ENCODE measurements around the gene SUMF1.

The SUMF1 gene

DNA sequence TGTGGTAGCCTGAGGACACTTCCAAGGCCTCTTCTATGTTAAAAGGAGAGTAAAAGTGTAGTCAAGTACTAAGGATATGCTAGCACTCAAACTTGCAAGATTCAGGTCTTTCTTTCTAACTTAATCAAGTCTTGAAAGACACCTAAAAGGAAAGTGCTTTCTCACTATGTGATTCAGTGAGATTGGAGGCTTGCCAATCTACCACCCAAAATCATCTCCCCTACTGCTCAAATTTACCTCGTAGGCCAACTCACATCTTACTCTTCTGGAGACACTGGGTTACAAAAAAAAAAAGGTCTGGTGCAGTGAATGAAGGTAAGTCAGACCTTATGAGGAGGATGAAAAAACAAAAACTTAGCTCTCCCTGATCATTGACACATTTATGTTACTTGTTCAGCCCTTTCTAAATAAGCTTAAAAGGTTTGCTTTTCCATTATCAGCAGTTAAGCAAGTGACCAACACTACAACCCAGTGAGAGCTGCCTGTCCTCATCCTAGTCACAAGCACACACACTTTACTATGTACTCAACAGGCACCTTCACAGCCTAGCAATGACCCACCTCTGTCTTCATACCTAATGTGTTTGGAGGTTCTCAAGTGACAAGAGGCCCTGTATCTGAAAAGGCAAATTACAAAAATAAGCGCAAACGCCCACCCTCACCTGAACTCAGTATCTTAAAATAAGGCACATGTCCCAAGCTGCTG is 19.6 kb downstream of the SUMF1 start:
- H3K27me3 ChIP-seq (ENCODE audit: control insufficient read depth, insufficient read depth, low read length), result no peaks in the 10 kb centered on the region
- no peak overlapping the region for H3K4me3 ChIP-seq (ENCODE audit: low read depth, low read length)
- no peak overlapping the region for H3K9ac ChIP-seq (ENCODE audit: low read depth, low read length)
- peaks cover 13% of the 10 kb centered on the region for H3K4me1 ChIP-seq (ENCODE audit: control insufficient read depth, insufficient read depth, low read length)
- H3K36me3 ChIP-seq (ENCODE audit: control insufficient read depth, insufficient read depth, low read length), result no peaks in the 10 kb centered on the region
- H3K9me3 ChIP-seq (ENCODE audit: control insufficient read depth, insufficient read depth, low read length), result no peaks in the 10 kb centered on the region

- H3K36me3 ChIP-seq (ENCODE audit: control insufficient read depth, insufficient read depth, low read length), result no peaks in the 10 kb centered on the region
- no peaks in the 10 kb centered on the region for H3K4me1 ChIP-seq (ENCODE audit: control insufficient read depth, insufficient read depth, low read length)
- H3K27me3 ChIP-seq (ENCODE audit: control insufficient read depth, insufficient read depth, low read length), result no peaks in the 10 kb centered on the region
- H3K9me3 ChIP-seq (ENCODE audit: control insufficient read depth, insufficient read depth, low read length), result no peaks in the 10 kb centered on the region
- no peak overlapping the region for H3K9ac ChIP-seq (ENCODE audit: low read depth, low read length)
- no peak overlapping the region for H3K4me3 ChIP-seq (ENCODE audit: low read depth, low read length)
These were observed 26.1 kb downstream of the SUMF1 start for GRCh38 chr3:4440951-4441350.

DNA sequence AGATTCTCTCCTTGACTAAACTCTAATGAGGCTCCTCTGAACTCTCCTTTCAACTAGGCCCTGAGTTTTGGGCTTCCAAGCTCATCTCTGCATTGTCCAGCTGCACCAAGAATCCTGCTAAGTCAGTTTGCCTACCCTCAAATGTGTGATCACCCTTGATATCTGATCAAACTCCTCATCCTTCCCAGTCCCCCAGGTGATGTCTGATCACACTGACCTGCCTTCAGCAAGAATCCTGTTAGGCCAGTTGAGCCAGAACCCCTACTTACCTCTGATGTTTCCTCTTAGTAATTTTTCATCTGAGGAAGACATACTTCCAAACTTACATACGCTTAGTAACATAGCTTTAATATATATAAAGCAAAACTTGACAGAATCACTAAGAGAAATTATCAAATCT is 28.8 kb downstream of the SUMF1 start:
- H3K9ac ChIP-seq (ENCODE audit: low read depth, low read length), result no peak overlapping the region
- H3K36me3 ChIP-seq (ENCODE audit: control insufficient read depth, insufficient read depth, low read length), result no peaks in the 10 kb centered on the region
- H3K27me3 ChIP-seq (ENCODE audit: control insufficient read depth, insufficient read depth, low read length), result no peaks in the 10 kb centered on the region
- H3K9me3 ChIP-seq (ENCODE audit: control insufficient read depth, insufficient read depth, low read length), result no peaks in the 10 kb centered on the region
- no peaks in the 10 kb centered on the region for H3K4me1 ChIP-seq (ENCODE audit: control insufficient read depth, insufficient read depth, low read length)
- H3K4me3 ChIP-seq (ENCODE audit: low read depth, low read length), result no peak overlapping the region

DNA sequence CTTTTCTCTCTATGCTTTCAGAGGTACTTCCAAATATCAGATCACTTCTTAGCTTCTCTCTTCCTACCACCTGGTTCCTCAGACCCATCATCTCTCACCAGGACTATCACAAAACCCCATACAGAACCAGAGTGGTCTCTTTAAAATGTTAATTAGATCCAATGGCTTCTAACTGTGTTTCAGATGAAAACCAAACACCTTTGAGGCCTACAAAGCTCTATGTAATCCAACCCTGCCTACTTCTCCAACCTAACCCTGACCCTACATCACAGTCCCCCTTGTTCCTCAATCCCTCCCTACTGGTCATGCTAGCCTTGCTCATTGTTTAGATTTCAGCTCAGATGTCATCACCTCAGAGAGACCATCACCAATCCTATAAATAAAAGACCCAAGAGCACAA is 34.8 kb downstream of the SUMF1 start:
- H3K27me3 ChIP-seq (ENCODE audit: control insufficient read depth, insufficient read depth, low read length), result no peaks in the 10 kb centered on the region
- H3K36me3 ChIP-seq (ENCODE audit: control insufficient read depth, insufficient read depth, low read length), result no peaks in the 10 kb centered on the region
- H3K4me3 ChIP-seq (ENCODE audit: low read depth, low read length), result no peak overlapping the region
- no peak overlapping the region for H3K9ac ChIP-seq (ENCODE audit: low read depth, low read length)
- H3K9me3 ChIP-seq (ENCODE audit: control insufficient read depth, insufficient read depth, low read length), result no peaks in the 10 kb centered on the region
- H3K4me1 ChIP-seq (ENCODE audit: control insufficient read depth, insufficient read depth, low read length), result peaks cover 3% of the 10 kb centered on the region

DNA sequence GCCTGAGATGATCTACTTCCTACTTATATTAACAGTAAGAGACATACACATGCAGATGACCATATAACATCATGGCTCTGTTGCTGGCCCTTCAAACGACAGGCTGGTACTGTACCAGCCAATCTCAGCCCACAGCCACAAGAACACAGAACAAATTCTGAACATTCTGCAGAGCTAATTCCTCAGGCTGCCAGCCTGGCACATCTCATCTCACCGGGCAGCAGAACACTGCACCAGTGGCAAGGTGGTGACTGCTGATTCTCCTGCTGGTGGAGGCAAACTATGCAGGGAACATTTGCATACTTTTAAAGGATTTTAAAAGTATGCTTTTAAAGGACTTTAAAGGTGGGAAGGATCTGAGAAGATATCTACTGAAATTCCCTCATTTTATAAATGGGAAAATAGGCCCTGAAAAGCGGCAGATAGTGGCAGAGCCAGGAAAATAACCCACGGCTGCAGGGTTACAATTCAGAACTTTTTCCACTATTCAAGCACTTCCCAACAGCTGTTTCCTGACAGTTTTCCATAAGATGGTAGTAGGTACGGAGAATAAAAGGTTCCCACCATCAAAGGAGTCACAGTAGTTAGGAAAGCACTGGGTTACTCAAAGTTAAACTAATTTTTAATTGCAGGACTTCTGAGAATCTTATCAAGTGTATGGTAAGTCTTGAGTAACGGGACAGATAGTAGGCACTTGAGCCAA is 37.3 kb downstream of the SUMF1 start:
- Histone ChIP-seq H3K4me3 (ENCODE audit: low read depth, low read length) (no peak overlapping the region), H3K9me3 (ENCODE audit: control insufficient read depth, insufficient read depth, low read length) (no peaks in the 10 kb centered on the region), H3K27me3 (ENCODE audit: control insufficient read depth, insufficient read depth, low read length) (no peaks in the 10 kb centered on the region), H3K36me3 (ENCODE audit: control insufficient read depth, insufficient read depth, low read length) (no peaks in the 10 kb centered on the region), H3K9ac (ENCODE audit: low read depth, low read length) (no peak overlapping the region), H3K4me1 (ENCODE audit: control insufficient read depth, insufficient read depth, low read length) (peaks cover 3% of the 10 kb centered on the region)

- H3K4me3 ChIP-seq (ENCODE audit: low read depth, low read length), result no peak overlapping the region
- H3K27me3 ChIP-seq (ENCODE audit: control insufficient read depth, insufficient read depth, low read length), result no peaks in the 10 kb centered on the region
- no peak overlapping the region for H3K9ac ChIP-seq (ENCODE audit: low read depth, low read length)
- H3K36me3 ChIP-seq (ENCODE audit: control insufficient read depth, insufficient read depth, low read length), result no peaks in the 10 kb centered on the region
- H3K4me1 ChIP-seq (ENCODE audit: control insufficient read depth, insufficient read depth, low read length), result no peaks in the 10 kb centered on the region
- no peaks in the 10 kb centered on the region for H3K9me3 ChIP-seq (ENCODE audit: control insufficient read depth, insufficient read depth, low read length)
These were observed 40.2 kb downstream of the SUMF1 start for GRCh38 chr3:4426782-4427344.

DNA sequence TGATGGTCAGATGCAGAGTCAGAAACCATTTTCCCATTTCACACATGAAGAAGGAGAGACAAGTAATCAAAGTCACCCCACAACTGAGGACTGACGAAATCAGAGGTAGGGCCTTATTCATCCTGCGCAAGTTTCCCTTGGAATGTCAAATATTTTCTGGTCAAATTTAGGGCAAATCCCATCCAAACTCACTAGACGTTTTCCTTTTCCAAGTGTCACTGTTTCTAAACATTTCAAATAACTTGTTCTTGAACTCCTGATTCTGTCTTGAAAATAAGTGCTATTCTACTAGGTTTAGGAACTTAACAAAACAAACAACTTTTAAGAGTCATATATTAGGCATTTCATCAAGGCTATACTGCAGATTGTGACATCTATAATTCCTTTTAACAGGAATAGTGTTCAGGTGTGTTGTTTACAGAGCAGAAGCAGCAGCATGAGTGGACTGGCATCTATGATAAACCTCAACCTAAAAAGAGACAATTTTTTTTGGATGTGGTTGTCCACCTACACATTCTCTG is 40.7 kb downstream of the SUMF1 start:
- no peak overlapping the region for H3K4me3 ChIP-seq (ENCODE audit: low read depth, low read length)
- no peaks in the 10 kb centered on the region for H3K4me1 ChIP-seq (ENCODE audit: control insufficient read depth, insufficient read depth, low read length)
- no peaks in the 10 kb centered on the region for H3K9me3 ChIP-seq (ENCODE audit: control insufficient read depth, insufficient read depth, low read length)
- H3K9ac ChIP-seq (ENCODE audit: low read depth, low read length), result no peak overlapping the region
- H3K27me3 ChIP-seq (ENCODE audit: control insufficient read depth, insufficient read depth, low read length), result no peaks in the 10 kb centered on the region
- H3K36me3 ChIP-seq (ENCODE audit: control insufficient read depth, insufficient read depth, low read length), result no peaks in the 10 kb centered on the region

- H3K4me1 ChIP-seq (ENCODE audit: control insufficient read depth, insufficient read depth, low read length), result no peaks in the 10 kb centered on the region
- no peaks in the 10 kb centered on the region for H3K27me3 ChIP-seq (ENCODE audit: control insufficient read depth, insufficient read depth, low read length)
- H3K36me3 ChIP-seq (ENCODE audit: control insufficient read depth, insufficient read depth, low read length), result no peaks in the 10 kb centered on the region
- H3K9me3 ChIP-seq (ENCODE audit: control insufficient read depth, insufficient read depth, low read length), result no peaks in the 10 kb centered on the region
- H3K4me3 ChIP-seq (ENCODE audit: low read depth, low read length), result no peak overlapping the region
- no peak overlapping the region for H3K9ac ChIP-seq (ENCODE audit: low read depth, low read length)
These were observed 41.4 kb downstream of the SUMF1 start for GRCh38 chr3:4425707-4426106.

DNA sequence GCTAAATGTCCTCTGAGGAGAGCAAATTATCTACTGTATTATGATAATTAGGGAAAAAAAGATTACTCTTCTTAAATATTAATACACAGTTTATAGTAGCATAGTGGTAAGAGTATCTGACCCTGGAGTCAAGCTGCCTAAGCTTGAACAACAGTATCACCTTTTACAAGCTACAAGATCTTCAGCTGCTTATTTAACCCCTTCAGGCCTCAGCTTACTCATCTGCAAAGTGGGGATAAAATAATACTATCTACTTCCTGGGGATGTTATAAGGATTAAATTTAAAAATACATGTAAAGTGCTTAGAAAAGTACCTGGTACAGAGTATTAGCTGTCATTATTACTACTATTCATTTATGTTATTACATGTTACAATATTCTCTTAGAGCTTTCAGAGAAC is 42.0 kb downstream of the SUMF1 start:
- H3K27me3 ChIP-seq (ENCODE audit: control insufficient read depth, insufficient read depth, low read length), result no peaks in the 10 kb centered on the region
- no peaks in the 10 kb centered on the region for H3K9me3 ChIP-seq (ENCODE audit: control insufficient read depth, insufficient read depth, low read length)
- no peaks in the 10 kb centered on the region for H3K36me3 ChIP-seq (ENCODE audit: control insufficient read depth, insufficient read depth, low read length)
- H3K4me1 ChIP-seq (ENCODE audit: control insufficient read depth, insufficient read depth, low read length), result no peaks in the 10 kb centered on the region
- H3K9ac ChIP-seq (ENCODE audit: low read depth, low read length), result no peak overlapping the region
- no peak overlapping the region for H3K4me3 ChIP-seq (ENCODE audit: low read depth, low read length)

DNA sequence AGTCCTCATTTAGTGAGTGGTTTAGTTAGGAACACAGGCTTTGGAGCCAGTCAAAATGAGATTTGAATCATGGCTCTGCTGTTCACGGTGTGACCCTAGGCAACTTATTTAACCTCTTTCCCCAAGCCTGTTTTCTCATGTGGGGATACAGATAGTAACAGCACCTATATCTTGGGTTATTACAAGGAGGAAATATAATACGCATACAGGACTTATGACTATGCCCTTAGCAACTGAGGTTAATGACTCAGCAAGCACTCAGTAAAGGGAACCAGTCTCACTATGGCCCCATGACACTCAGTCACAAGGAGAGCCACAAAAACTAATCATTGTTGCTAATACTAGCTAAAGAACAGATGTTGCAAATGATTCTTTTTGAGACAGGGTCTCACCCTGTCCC is 45.9 kb downstream of the SUMF1 start:
- no peaks in the 10 kb centered on the region for H3K4me1 ChIP-seq (ENCODE audit: control insufficient read depth, insufficient read depth, low read length)
- H3K4me3 ChIP-seq (ENCODE audit: low read depth, low read length), result no peak overlapping the region
- H3K36me3 ChIP-seq (ENCODE audit: control insufficient read depth, insufficient read depth, low read length), result no peaks in the 10 kb centered on the region
- no peaks in the 10 kb centered on the region for H3K27me3 ChIP-seq (ENCODE audit: control insufficient read depth, insufficient read depth, low read length)
- H3K9me3 ChIP-seq (ENCODE audit: control insufficient read depth, insufficient read depth, low read length), result no peaks in the 10 kb centered on the region
- no peak overlapping the region for H3K9ac ChIP-seq (ENCODE audit: low read depth, low read length)

DNA sequence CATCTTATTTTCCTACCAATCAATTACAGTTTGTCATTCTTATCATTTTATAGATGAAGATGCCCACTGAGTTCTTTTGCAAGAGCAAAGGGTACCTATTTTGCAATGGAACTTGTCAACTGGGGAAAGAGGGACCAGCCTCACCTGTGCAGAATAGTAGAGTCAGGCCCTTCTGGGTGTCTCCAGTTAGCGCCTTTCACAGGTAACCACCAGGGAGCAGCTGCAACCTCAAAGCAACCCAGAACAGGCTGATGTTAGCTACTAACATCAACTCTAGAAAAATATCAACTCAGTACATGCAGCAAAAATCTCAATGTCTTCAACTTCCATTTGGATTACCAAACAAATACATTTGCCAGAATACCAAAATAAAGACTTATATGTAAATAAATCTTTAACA is 47.1 kb downstream of the SUMF1 start:
- H3K4me3 ChIP-seq (ENCODE audit: low read depth, low read length), result no peak overlapping the region
- no peaks in the 10 kb centered on the region for H3K9me3 ChIP-seq (ENCODE audit: control insufficient read depth, insufficient read depth, low read length)
- H3K36me3 ChIP-seq (ENCODE audit: control insufficient read depth, insufficient read depth, low read length), result no peaks in the 10 kb centered on the region
- no peaks in the 10 kb centered on the region for H3K4me1 ChIP-seq (ENCODE audit: control insufficient read depth, insufficient read depth, low read length)
- no peak overlapping the region for H3K9ac ChIP-seq (ENCODE audit: low read depth, low read length)
- no peaks in the 10 kb centered on the region for H3K27me3 ChIP-seq (ENCODE audit: control insufficient read depth, insufficient read depth, low read length)

DNA sequence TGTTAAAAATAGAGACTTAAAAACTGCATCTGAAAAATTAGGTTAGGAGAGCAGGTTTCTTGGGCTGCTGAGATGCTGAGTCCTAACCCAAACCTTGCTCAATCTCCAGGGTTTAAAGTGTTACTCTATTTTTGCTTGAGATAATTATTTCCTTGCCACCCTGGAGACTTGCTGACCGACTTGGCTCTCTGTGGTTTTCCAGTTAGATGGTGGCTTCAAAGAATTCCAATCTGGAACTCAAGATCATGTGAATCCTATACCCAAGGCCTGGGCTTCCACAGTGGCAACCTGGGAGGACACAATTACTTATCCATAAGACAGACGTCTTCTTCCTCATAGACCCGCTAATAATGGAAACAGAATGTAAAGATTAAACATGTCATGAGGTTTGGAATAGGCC is 47.7 kb downstream of the SUMF1 start:
- Histone ChIP-seq H3K4me3 (ENCODE audit: low read depth, low read length) (no peak overlapping the region), H3K9me3 (ENCODE audit: control insufficient read depth, insufficient read depth, low read length) (no peaks in the 10 kb centered on the region), H3K9ac (ENCODE audit: low read depth, low read length) (no peak overlapping the region), H3K4me1 (ENCODE audit: control insufficient read depth, insufficient read depth, low read length) (no peaks in the 10 kb centered on the region), H3K27me3 (ENCODE audit: control insufficient read depth, insufficient read depth, low read length) (no peaks in the 10 kb centered on the region), H3K36me3 (ENCODE audit: control insufficient read depth, insufficient read depth, low read length) (no peaks in the 10 kb centered on the region)

Measured in iPS-15b (cell line).